ENCODE data around the gene KCTD14. TPM values are rescaled to one million over a fixed set of nuclear protein-coding genes. Genes with fewer than 3 reads are reported as not detected.
"Not testable (repeated sequence)": the region's sequence is repeated elsewhere in the genome, so short reads cannot be mapped to it uniquely, and the experiment has no call there.

The KCTD14 gene
- total RNA-seq, 1 experiment from 2014 or later: 12.5 TPM

- Histone ChIP-seq H3K79me2 (ENCODE audit: insufficient read depth, low read length) (no peaks in the 10 kb centered on the region; the same call in 1 of the 2 replicates), H2AFZ (ENCODE audit: low read length) (no peak overlapping the region), H2BK5ac (ENCODE audit: insufficient read length, low read length) (no peak overlapping the region), H4K8ac (replicated peaks; ENCODE audit: insufficient read length, low read depth, low read length) (no peak overlapping the region), H3K23me2 (ENCODE audit: insufficient read length, low read depth, low read length, poor library complexity, severe bottlenecking) (peaks cover 4% of the 10 kb centered on the region), H3K23ac (ENCODE audit: insufficient read length, low read depth, low read length) (no peak overlapping the region), H3K79me1 (ENCODE audit: insufficient read depth, low read depth, low read length, poor library complexity, severe bottlenecking) (no peaks in the 10 kb centered on the region), H2AK5ac (ENCODE audit: insufficient read length, low read length) (no peak overlapping the region), H2BK12ac (ENCODE audit: insufficient read length, low read depth, low read length) (no peak overlapping the region), H2BK15ac (ENCODE audit: low read depth, low read length) (no peak overlapping the region), H3K9ac (ENCODE audit: extremely low read depth, insufficient read length, low read length) (no peak overlapping the region), H3K14ac (ENCODE audit: insufficient read depth, low read length) (no peak overlapping the region), H3K9me3 (ENCODE audit: control insufficient read depth, low read depth, low read length) (no peaks in the 10 kb centered on the region), H2BK120ac (ENCODE audit: low read depth, low read length, poor library complexity, severe bottlenecking) (no peak overlapping the region), H3K27ac (ENCODE audit: insufficient read length, low read depth, low read length) (no peak overlapping the region), H4K5ac (ENCODE audit: insufficient read length, low read depth, low read length) (no peak overlapping the region), H3K18ac (ENCODE audit: insufficient read length, low read depth, low read length) (no peak overlapping the region), H4K20me1 (ENCODE audit: control insufficient read depth, insufficient read depth, insufficient read length) (no peaks in the 10 kb centered on the region), H3K4me1 (ENCODE audit: insufficient read depth, low read length) (0 out of 2 replicates have a peak, but pooled peaks cover 6% of the 10 kb centered on the region), H3K56ac (ENCODE audit: insufficient read length, low read depth, low read length) (no peak overlapping the region), H2BK20ac (ENCODE audit: low read depth, low read length, poor library complexity, severe bottlenecking) (no peak overlapping the region), H3K4me2 (ENCODE audit: insufficient read depth, insufficient read length, low read length) (no peak overlapping the region), H4K91ac (ENCODE audit: insufficient read length, low read depth, low read length) (no peak overlapping the region), H3K4ac (ENCODE audit: low read depth, low read length) (no peak overlapping the region), H3K27me3 (ENCODE audit: insufficient read depth, low read length) (no peaks in the 10 kb centered on the region), H3T11ph (ENCODE audit: low read length) (no peak overlapping the region)
- WGBS (ENCODE audit: extremely low coverage, insufficient read length, low lambda C conversion rate): no CpG with 5 or more reads among the region's 5 CpGs
- peaks cover 10 to 12% of the 10 kb centered on the region in 2 experiments for H3K4me1 Mint-ChIP-seq
- H3K36me3 Mint-ChIP-seq (ENCODE audit: insufficient read depth in 1 of 3, low read depth in 3 of 3): peaks cover 14 to 25% (median 24%) of the 10 kb centered on the region in 3 experiments
- no peak for TF ChIP-seq CTCF (conservative IDR thresholded peaks at IDR 0.05)
- DNase-seq: no peak
- H3K4me3 Mint-ChIP-seq: no peak overlapping the region
- peaks cover 0 to 3% of the 10 kb centered on the region in 2 experiments; a peak in 2 of 5 replicates for H3K9me3 Mint-ChIP-seq
- H3K27ac Mint-ChIP-seq: no peak overlapping the region
- no peaks in the 10 kb centered on the region for H3K27me3 Mint-ChIP-seq (ENCODE audit: low read depth)
Measured at GRCh38 chr11:77990981-77991380, 32.1 kb downstream of the KCTD14 start.

GRCh38 chr11:77986456-77986855, 36.6 kb downstream of the KCTD14 start:
- no CpG with 5 or more reads among the region's 8 CpGs for WGBS (ENCODE audit: extremely low coverage, insufficient read length, low lambda C conversion rate)

More at GRCh38 chr11:77986456-77986855, 36.6 kb downstream of the KCTD14 start:
- H3K4me1 Mint-ChIP-seq; H4K5ac ChIP-seq (ENCODE audit: insufficient read length, low read depth, low read length); H2BK120ac ChIP-seq (ENCODE audit: low read depth, low read length, poor library complexity, severe bottlenecking); H4K91ac ChIP-seq (ENCODE audit: insufficient read length, low read depth, low read length); H3K27ac ChIP-seq (ENCODE audit: insufficient read length, low read depth, low read length); H3K9me3 Mint-ChIP-seq; H3K4me1 ChIP-seq (ENCODE audit: insufficient read depth, low read length); H3K79me1 ChIP-seq (ENCODE audit: insufficient read depth, low read depth, low read length, poor library complexity, severe bottlenecking); H3K23me2 ChIP-seq (ENCODE audit: insufficient read length, low read depth, low read length, poor library complexity, severe bottlenecking); H3K4me3 Mint-ChIP-seq; H3K4ac ChIP-seq (ENCODE audit: low read depth, low read length); H3K56ac ChIP-seq (ENCODE audit: insufficient read length, low read depth, low read length); H3K18ac ChIP-seq (ENCODE audit: insufficient read length, low read depth, low read length); H2AK5ac ChIP-seq (ENCODE audit: insufficient read length, low read length); H3K14ac ChIP-seq (ENCODE audit: insufficient read depth, low read length); H3K4me2 ChIP-seq (ENCODE audit: insufficient read depth, insufficient read length, low read length); H3K27me3 ChIP-seq (ENCODE audit: insufficient read depth, low read length); H2BK15ac ChIP-seq (ENCODE audit: low read depth, low read length); H3K27ac Mint-ChIP-seq; H3K79me2 ChIP-seq (ENCODE audit: insufficient read depth, low read length); H3K9me3 ChIP-seq (ENCODE audit: control insufficient read depth, low read depth, low read length); H2BK20ac ChIP-seq (ENCODE audit: low read depth, low read length, poor library complexity, severe bottlenecking); H4K20me1 ChIP-seq (ENCODE audit: control insufficient read depth, insufficient read depth, insufficient read length); DNase-seq; H3K23ac ChIP-seq (ENCODE audit: insufficient read length, low read depth, low read length); H2BK12ac ChIP-seq (ENCODE audit: insufficient read length, low read depth, low read length); H2BK5ac ChIP-seq (ENCODE audit: insufficient read length, low read length); H4K8ac ChIP-seq (replicated peaks; ENCODE audit: insufficient read length, low read depth, low read length); H2AFZ ChIP-seq (ENCODE audit: low read length); H3T11ph ChIP-seq (ENCODE audit: low read length); H3K9ac ChIP-seq (ENCODE audit: extremely low read depth, insufficient read length, low read length); H3K27me3 Mint-ChIP-seq (ENCODE audit: low read depth): not testable (repeated sequence)
- H3K36me3 Mint-ChIP-seq (ENCODE audit: insufficient read depth in 1 of 3, low read depth in 3 of 3): peaks cover 20 to 34% (median 33%) of the 10 kb centered on the region in 3 experiments
